ENCODE measurements around the gene QRSL1.

- TF ChIP-seq ZBTB33 (IDR thresholded peaks at IDR 0.05; ENCODE audit: borderline replicate concordance, low read depth) (no peak), CTCF (IDR thresholded peaks at IDR 0.05) (no peak), EP300 (IDR thresholded peaks at IDR 0.05; ENCODE audit: borderline replicate concordance in 1 of 2, low read depth in 1 of 2, low read length in 1 of 2) (no peak), NRF1 (IDR thresholded peaks at IDR 0.05; ENCODE audit: low read depth, low read length) (no peak), JUND (IDR thresholded peaks at IDR 0.05) (no peak), RAD21 (IDR thresholded peaks at IDR 0.05; ENCODE audit: low read length) (no peak), RXRA (IDR thresholded peaks at IDR 0.05; ENCODE audit: borderline replicate concordance, low read depth) (no peak), EZH2phosphoT487 (IDR thresholded peaks at IDR 0.05; ENCODE audit: borderline replicate concordance, low read depth) (no peak), ELF1 (IDR thresholded peaks at IDR 0.05) (no peak), PBX3 (IDR thresholded peaks at IDR 0.05) (no peak)
Measured at GRCh38 chr6:106693418-106693817, 64.0 kb downstream of the QRSL1 start.

Data from SK-N-SH (cell line).